IPS-NIHi7 (cell line): ENCODE results near the gene NEURL3.
A peak's percentile ranks its signal among the peaks of the same experiment; 100 is the strongest.
"Not testable (repeated sequence)": the region's sequence is repeated elsewhere in the genome, so short reads cannot be mapped to it uniquely, and the experiment has no call there.

ENCODE experiments used
- DNase-seq: peaks from one replicate; pipeline ENCODE4 v3.0.0; 2012; ENCODE audit warnings: mixed read lengths; ENCODE audit errors: extremely low spot score

NEURL3 gene

GRCh38 chr2:96505231-96505889 lies at the start of gene NEURL3:
TSS of gene NEURL3 (minus strand) at chr2:96505357. CDS start at chr2:96505286, 71 bp downstream.
- DNase-seq, result no peak

GRCh38 chr2:96554293-96555145 lies 49.4 kb upstream of the NEURL3 start:
- DNase-seq, result peak; percentile 89

- not testable (repeated sequence) for DNase-seq
Measured at GRCh38 chr2:96553957-96554292, 48.8 kb upstream of the NEURL3 start.

GRCh38 chr2:96553176-96553956 lies 48.2 kb upstream of the NEURL3 start:
- no peak for DNase-seq

- DNase-seq, result no peak
Measured at GRCh38 chr2:96552315-96553175, 47.4 kb upstream of the NEURL3 start.

- no peak for DNase-seq
Measured at GRCh38 chr2:96551605-96552314, 46.6 kb upstream of the NEURL3 start.

- DNase-seq, result no peak
Measured at GRCh38 chr2:96550787-96551604, 45.8 kb upstream of the NEURL3 start.

- peak; percentile 81 for DNase-seq
Measured at GRCh38 chr2:96549967-96550786, 45.0 kb upstream of the NEURL3 start.

GRCh38 chr2:96549466-96549785 lies 44.3 kb upstream of the NEURL3 start:
- no peak for DNase-seq

- DNase-seq, result no peak
Measured at GRCh38 chr2:96548558-96549465, 43.7 kb upstream of the NEURL3 start.

- DNase-seq, result no peak
Measured at GRCh38 chr2:96547731-96548171, 42.6 kb upstream of the NEURL3 start.

- DNase-seq, result peak; percentile 46
Measured at GRCh38 chr2:96547203-96547641, 42.1 kb upstream of the NEURL3 start.

GRCh38 chr2:96546797-96547196 lies 41.6 kb upstream of the NEURL3 start:
- no peak for DNase-seq

- DNase-seq, result no peak
Measured at GRCh38 chr2:96546321-96546720, 41.2 kb upstream of the NEURL3 start.

- no peak for DNase-seq
Measured at GRCh38 chr2:96542357-96542977, 37.3 kb upstream of the NEURL3 start.

GRCh38 chr2:96541398-96542152 lies 36.4 kb upstream of the NEURL3 start:
- DNase-seq, result no peak

- no peak for DNase-seq
Measured at GRCh38 chr2:96540136-96540535, 35.0 kb upstream of the NEURL3 start.
